ENCODE results near the gene C1S. TPM values are rescaled to one million over a fixed set of nuclear protein-coding genes. Genes with fewer than 3 reads are reported as not detected.

The C1S gene
- total and polyA plus RNA-seq, 9 of the 15 experiments (the other 6 are each of a cell fraction or from before 2014, with no cell fraction given): 0.08 to 0.84 (median 0.27) TPM

DNA sequence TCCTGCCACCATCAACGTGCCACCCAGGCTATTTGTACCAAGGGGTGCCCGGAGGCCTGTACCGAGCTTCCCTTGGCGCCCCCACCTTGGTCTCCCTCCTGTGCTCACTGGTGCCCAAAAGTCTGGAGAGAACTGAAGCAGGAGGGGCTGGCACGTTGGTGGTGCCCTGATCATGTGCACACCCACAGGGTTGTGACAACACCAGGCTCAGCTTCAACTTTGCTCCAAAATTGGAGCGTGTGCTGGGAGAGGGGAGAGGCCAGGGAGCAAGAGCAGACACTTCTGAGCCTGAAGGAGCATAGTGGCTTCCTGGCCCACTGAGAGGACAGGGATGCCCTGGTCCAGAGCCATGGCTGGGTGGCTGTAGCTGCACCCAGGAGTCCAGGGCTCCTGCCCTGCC lies 29.2 kb upstream of the C1S start (continued):
- no peak for TF ChIP-seq HDAC3 (IDR thresholded peaks at IDR 0.05; ENCODE audit: borderline replicate concordance, partially characterized antibody)
- TF ChIP-seq ZNF224 (CRISPR knock-in tag; IDR thresholded peaks at IDR 0.05): no peak

DNA sequence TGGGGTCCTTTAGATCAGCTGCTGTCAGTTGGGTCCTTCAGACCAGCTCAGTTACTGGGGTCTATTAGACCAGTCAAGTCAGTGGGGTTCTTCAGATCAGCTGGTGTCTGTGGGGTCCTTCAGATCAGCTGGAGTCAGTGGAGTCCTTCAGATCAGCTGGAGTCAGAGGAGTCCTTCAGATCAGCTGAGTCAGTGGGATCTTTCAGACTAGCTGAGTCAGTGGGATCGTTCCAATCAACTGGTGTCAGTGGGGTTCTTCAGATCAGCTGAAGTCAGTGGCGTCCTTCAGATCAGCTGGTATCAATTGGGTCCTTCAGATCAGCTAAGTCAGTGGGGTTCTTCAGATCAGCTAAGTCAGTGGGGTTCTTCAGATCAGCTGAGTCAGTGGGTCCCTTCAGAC lies 27.5 kb upstream of the C1S start:
- no peak overlapping the region for H3K9ac ChIP-seq (ENCODE audit: insufficient read depth in 1 of 2, low read depth in 2 of 2, low read length in 2 of 2)
- peak; percentile 58 for FAIRE-seq
- DNase-seq (ENCODE audit: extremely low read depth in 1 of 4, low spot score in 3 of 4): no peak
- H4K20me1 ChIP-seq (replicated peaks; ENCODE audit: control insufficient read depth, insufficient read depth, low read length): no peaks in the 10 kb centered on the region
- in situ Hi-C loops (cut with MboI) (no loop called here), intact Hi-C loops (cut with micrococcal nuclease) (no loop called here)
- H3K9me3 ChIP-seq (replicated peaks; ENCODE audit: control insufficient read depth, insufficient read depth, low read depth, low read length): no peaks in the 10 kb centered on the region
- ChIA-PET CTCF (ENCODE audit: low intra/inter-chr PET ratio) (no interaction called here), POLR2A (interaction anchor here (0.6 to 1.6 kb wide), 2 partner anchors 89 to 692 kb away, joined by 4 to 5 read pairs; partner anchors contain the start of genes C12orf57 and RNU7-1)
- H3K4me3 ChIP-seq: no peak overlapping the region
- no peak overlapping the region for H2AFZ ChIP-seq (ENCODE audit: low read depth, low read length)
- WGBS (ENCODE audit: insufficient coverage, low coverage, missing lambda C conversion rate): 0% methylated on average over 2 of the region's 2 CpGs
- no peak overlapping the region for H3K4me2 ChIP-seq (ENCODE audit: insufficient read depth, low read length)
- ATAC-seq: no peak; the same call in 2 of the 3 replicates
- no peak overlapping the region; the same call in 2 of the 3 replicates for H3K27ac ChIP-seq (ENCODE audit: extremely low read depth, low read depth, low read length)
- no peaks in the 10 kb centered on the region for H3K9me1 ChIP-seq (ENCODE audit: control insufficient read depth, insufficient read depth, low read length)
- H3K36me3 ChIP-seq (ENCODE audit: control insufficient read depth, insufficient read depth, low read length): no peaks in the 10 kb centered on the region
- no TSS peak for BruUV-seq (replicated peaks)
- H3K27me3 ChIP-seq (ENCODE audit: control insufficient read depth in 2 of 2, insufficient read depth in 2 of 2, low read length in 2 of 2): no peaks in the 10 kb centered on the region
- peaks cover 7 to 31% of the 10 kb centered on the region in 2 experiments; a peak in 3 of 5 replicates for H3K4me1 ChIP-seq (replicated peaks in 1 of 2; ENCODE audit: control insufficient read depth in 2 of 2, insufficient read depth in 2 of 2, low read length in 2 of 2)
- no peaks in the 10 kb centered on the region for H3K79me2 ChIP-seq (ENCODE audit: control insufficient read depth, insufficient read depth, low read length)
- TF ChIP-seq, protein P1, sequence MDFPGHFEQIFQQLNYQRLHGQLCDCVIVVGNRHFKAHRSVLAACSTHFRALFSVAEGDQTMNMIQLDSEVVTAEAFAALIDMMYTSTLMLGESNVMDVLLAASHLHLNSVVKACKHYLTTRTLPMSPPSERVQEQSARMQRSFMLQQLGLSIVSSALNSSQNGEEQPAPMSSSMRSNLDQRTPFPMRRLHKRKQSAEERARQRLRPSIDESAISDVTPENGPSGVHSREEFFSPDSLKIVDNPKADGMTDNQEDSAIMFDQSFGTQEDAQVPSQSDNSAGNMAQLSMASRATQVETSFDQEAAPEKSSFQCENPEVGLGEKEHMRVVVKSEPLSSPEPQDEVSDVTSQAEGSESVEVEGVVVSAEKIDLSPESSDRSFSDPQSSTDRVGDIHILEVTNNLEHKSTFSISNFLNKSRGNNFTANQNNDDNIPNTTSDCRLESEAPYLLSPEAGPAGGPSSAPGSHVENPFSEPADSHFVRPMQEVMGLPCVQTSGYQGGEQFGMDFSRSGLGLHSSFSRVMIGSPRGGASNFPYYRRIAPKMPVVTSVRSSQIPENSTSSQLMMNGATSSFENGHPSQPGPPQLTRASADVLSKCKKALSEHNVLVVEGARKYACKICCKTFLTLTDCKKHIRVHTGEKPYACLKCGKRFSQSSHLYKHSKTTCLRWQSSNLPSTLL (IDR thresholded peaks at IDR 0.05): 0 out of 2 replicates have a peak, but pooled peaks have one; percentile 25
- no peak for TF ChIP-seq PCBP1 (IDR thresholded peaks at IDR 0.05; ENCODE audit: low read depth, low read length, poor library complexity, severe bottlenecking)
- peak; percentile 79 for TF ChIP-seq ZNF316 (IDR thresholded peaks at IDR 0.05)
- TF ChIP-seq ZBTB17 (CRISPR knock-in tag; IDR thresholded peaks at IDR 0.05): no peak
- peak; percentile 74 for TF ChIP-seq DACH1 (IDR thresholded peaks at IDR 0.05; ENCODE audit: partially characterized antibody)
- no peak for TF ChIP-seq IRF9 (tag; IDR thresholded peaks at IDR 0.05)
- 0 out of 2 replicates have a peak, but pooled peaks have one; percentile 19 for TF ChIP-seq MAFK (IDR thresholded peaks at IDR 0.05; ENCODE audit: low read length)
- TF ChIP-seq, protein P2, sequence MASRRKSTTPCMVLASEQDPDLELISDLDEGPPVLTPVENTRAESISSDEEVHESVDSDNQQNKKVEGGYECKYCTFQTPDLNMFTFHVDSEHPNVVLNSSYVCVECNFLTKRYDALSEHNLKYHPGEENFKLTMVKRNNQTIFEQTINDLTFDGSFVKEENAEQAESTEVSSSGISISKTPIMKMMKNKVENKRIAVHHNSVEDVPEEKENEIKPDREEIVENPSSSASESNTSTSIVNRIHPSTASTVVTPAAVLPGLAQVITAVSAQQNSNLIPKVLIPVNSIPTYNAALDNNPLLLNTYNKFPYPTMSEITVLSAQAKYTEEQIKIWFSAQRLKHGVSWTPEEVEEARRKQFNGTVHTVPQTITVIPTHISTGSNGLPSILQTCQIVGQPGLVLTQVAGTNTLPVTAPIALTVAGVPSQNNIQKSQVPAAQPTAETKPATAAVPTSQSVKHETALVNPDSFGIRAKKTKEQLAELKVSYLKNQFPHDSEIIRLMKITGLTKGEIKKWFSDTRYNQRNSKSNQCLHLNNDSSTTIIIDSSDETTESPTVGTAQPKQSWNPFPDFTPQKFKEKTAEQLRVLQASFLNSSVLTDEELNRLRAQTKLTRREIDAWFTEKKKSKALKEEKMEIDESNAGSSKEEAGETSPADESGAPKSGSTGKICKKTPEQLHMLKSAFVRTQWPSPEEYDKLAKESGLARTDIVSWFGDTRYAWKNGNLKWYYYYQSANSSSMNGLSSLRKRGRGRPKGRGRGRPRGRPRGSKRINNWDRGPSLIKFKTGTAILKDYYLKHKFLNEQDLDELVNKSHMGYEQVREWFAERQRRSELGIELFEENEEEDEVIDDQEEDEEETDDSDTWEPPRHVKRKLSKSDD (conservative IDR thresholded peaks at IDR 0.05; ENCODE audit: low read length): no peak
- peak; percentile 39; the same call in 1 of the 2 replicates for TF ChIP-seq CC2D1A (IDR thresholded peaks at IDR 0.05)
- no peak for TF ChIP-seq SAP30 (IDR thresholded peaks at IDR 0.05; ENCODE audit: borderline replicate concordance, insufficient read depth, low read depth, low read length, poor library complexity, severe bottlenecking)

Data from K562 (cell line).